Measurements from ENCODE around the gene HINT3.

HINT3 gene

GRCh38 chr6:125957845-125958244 lies 1.3 kb downstream of the HINT3 start:
- in situ Hi-C loops (cut with MboI; ENCODE audit: low sequenced_read_pairs) = loop anchor here (10.0 kb wide), 1 partner anchor 173 kb away; no protein-coding TSS in a partner anchor

- in situ Hi-C loops (cut with MboI; ENCODE audit: low sequenced_read_pairs) = loop anchor here (10.0 kb wide), 1 partner anchor 174 kb away; no protein-coding TSS in a partner anchor
Observed at GRCh38 chr6:125959041-125959440, 2.5 kb downstream of the HINT3 start.

- in situ Hi-C loops (cut with MboI; ENCODE audit: low sequenced_read_pairs) = no loop called here
Observed at GRCh38 chr6:125961117-125961516, 4.5 kb downstream of the HINT3 start.

GRCh38 chr6:125962900-125963497 lies 6.4 kb downstream of the HINT3 start:
- in situ Hi-C loops (cut with MboI; ENCODE audit: low sequenced_read_pairs) = no loop called here

- in situ Hi-C loops (cut with MboI; ENCODE audit: low sequenced_read_pairs) = no loop called here
Observed at GRCh38 chr6:125963817-125964216, 7.2 kb downstream of the HINT3 start.

- in situ Hi-C loops (cut with MboI; ENCODE audit: low sequenced_read_pairs) = no loop called here
Observed at GRCh38 chr6:125966569-125966968, 10.0 kb downstream of the HINT3 start.

- in situ Hi-C loops (cut with MboI; ENCODE audit: low sequenced_read_pairs) = no loop called here
Observed at GRCh38 chr6:125968493-125968892, 11.9 kb downstream of the HINT3 start.

GRCh38 chr6:125970760-125971159 lies 14.2 kb downstream of the HINT3 start:
- in situ Hi-C loops (cut with MboI; ENCODE audit: low sequenced_read_pairs) = loop anchor here (10.0 kb wide), 1 partner anchor 666 kb away; the partner anchor contains the start of gene HDDC2

GRCh38 chr6:125972478-125972877 lies 15.9 kb downstream of the HINT3 start:
- in situ Hi-C loops (cut with MboI; ENCODE audit: low sequenced_read_pairs) = loop anchor here (10.0 kb wide), 1 partner anchor 668 kb away; the partner anchor contains the start of gene HDDC2

GRCh38 chr6:125974214-125974866 lies 17.8 kb downstream of the HINT3 start:
- in situ Hi-C loops (cut with MboI; ENCODE audit: low sequenced_read_pairs) = loop anchor here (10.0 kb wide), 1 partner anchor 670 kb away; the partner anchor contains the start of gene HDDC2

- in situ Hi-C loops (cut with MboI; ENCODE audit: low sequenced_read_pairs) = loop anchor here (10.0 kb wide), 1 partner anchor 674 kb away; the partner anchor contains the start of gene HDDC2
Observed at GRCh38 chr6:125979101-125979500, 22.5 kb downstream of the HINT3 start.

GRCh38 chr6:125981571-125982185 lies 25.1 kb downstream of the HINT3 start:
- in situ Hi-C loops (cut with MboI; ENCODE audit: low sequenced_read_pairs) = no loop called here

- in situ Hi-C loops (cut with MboI; ENCODE audit: low sequenced_read_pairs) = no loop called here
Observed at GRCh38 chr6:125983246-125983945, 26.8 kb downstream of the HINT3 start.

- in situ Hi-C loops (cut with MboI; ENCODE audit: low sequenced_read_pairs) = no loop called here
Observed at GRCh38 chr6:125984311-125984710, 27.7 kb downstream of the HINT3 start.

GRCh38 chr6:125985522-125985921 lies 29.0 kb downstream of the HINT3 start:
- in situ Hi-C loops (cut with MboI; ENCODE audit: low sequenced_read_pairs) = no loop called here

GRCh38 chr6:125985979-125986300 lies 29.4 kb downstream of the HINT3 start:
- in situ Hi-C loops (cut with MboI; ENCODE audit: low sequenced_read_pairs) = no loop called here

GRCh38 chr6:125986301-125987025 lies 29.9 kb downstream of the HINT3 start, which contains the start of gene TRMT11:
Gene TRMT11 (plus strand): TSS chr6:125986540. CDS start chr6:125986551, 11 bp downstream.
- in situ Hi-C loops (cut with MboI; ENCODE audit: low sequenced_read_pairs) = no loop called here

- in situ Hi-C loops (cut with MboI; ENCODE audit: low sequenced_read_pairs) = no loop called here
Observed at GRCh38 chr6:125987026-125987617, 30.6 kb downstream of the HINT3 start.

- in situ Hi-C loops (cut with MboI; ENCODE audit: low sequenced_read_pairs) = no loop called here
Observed at GRCh38 chr6:125988280-125988679, 31.7 kb downstream of the HINT3 start.

GRCh38 chr6:125989631-125990030 lies 33.1 kb downstream of the HINT3 start:
- in situ Hi-C loops (cut with MboI; ENCODE audit: low sequenced_read_pairs) = no loop called here
